ENCODE measurements around the gene PPP1R16B.
A peak's percentile ranks its signal among the peaks of the same experiment; 100 is the strongest.

The PPP1R16B gene

GRCh38 chr20:38827770-38828281 is 22.3 kb downstream of the PPP1R16B start:
- DNase-seq (ENCODE audit: low spot score) = no peak

GRCh38 chr20:38828514-38829295 is 23.2 kb downstream of the PPP1R16B start:
- DNase-seq (ENCODE audit: low spot score) = no peak

- DNase-seq (ENCODE audit: low spot score) = no peak
Observed at GRCh38 chr20:38829296-38829875, 23.9 kb downstream of the PPP1R16B start.

- no peak for DNase-seq (ENCODE audit: low spot score)
Observed at GRCh38 chr20:38830356-38830755, 24.9 kb downstream of the PPP1R16B start.

- no peak for DNase-seq (ENCODE audit: low spot score)
Observed at GRCh38 chr20:38831049-38831691, 25.7 kb downstream of the PPP1R16B start.

GRCh38 chr20:38831995-38832620 is 26.6 kb downstream of the PPP1R16B start:
- DNase-seq (ENCODE audit: low spot score) = no peak

- no peak for DNase-seq (ENCODE audit: low spot score)
Observed at GRCh38 chr20:38833154-38833856, 27.8 kb downstream of the PPP1R16B start.

GRCh38 chr20:38833857-38834164 is 28.3 kb downstream of the PPP1R16B start:
- peak; percentile 32 for DNase-seq (ENCODE audit: low spot score)

GRCh38 chr20:38834868-38835267 is 29.4 kb downstream of the PPP1R16B start:
- DNase-seq (ENCODE audit: low spot score) = no peak

GRCh38 chr20:38835792-38836191 is 30.3 kb downstream of the PPP1R16B start:
- no peak for DNase-seq (ENCODE audit: low spot score)

- DNase-seq (ENCODE audit: low spot score) = no peak
Observed at GRCh38 chr20:38836991-38837390, 31.5 kb downstream of the PPP1R16B start.

- no peak for DNase-seq (ENCODE audit: low spot score)
Observed at GRCh38 chr20:38838326-38838725, 32.8 kb downstream of the PPP1R16B start.

GRCh38 chr20:38839563-38839962 is 34.1 kb downstream of the PPP1R16B start:
- DNase-seq (ENCODE audit: low spot score) = no peak

- peak; percentile 42 for DNase-seq (ENCODE audit: low spot score)
Observed at GRCh38 chr20:38840053-38840893, 34.8 kb downstream of the PPP1R16B start.

- peak; percentile 58 for DNase-seq (ENCODE audit: low spot score)
Observed at GRCh38 chr20:38840894-38841470, 35.5 kb downstream of the PPP1R16B start.

- DNase-seq (ENCODE audit: low spot score) = no peak
Observed at GRCh38 chr20:38841570-38841969, 36.1 kb downstream of the PPP1R16B start.

- DNase-seq (ENCODE audit: low spot score) = peak; percentile 74
Observed at GRCh38 chr20:38842026-38842425, 36.5 kb downstream of the PPP1R16B start.

GRCh38 chr20:38842558-38842981 is 37.1 kb downstream of the PPP1R16B start:
- peak; percentile 54 for DNase-seq (ENCODE audit: low spot score)

- peak; percentile 52 for DNase-seq (ENCODE audit: low spot score)
Observed at GRCh38 chr20:38843346-38843745, 37.8 kb downstream of the PPP1R16B start.

- peak; percentile 37 for DNase-seq (ENCODE audit: low spot score)
Observed at GRCh38 chr20:38844963-38845362, 39.5 kb downstream of the PPP1R16B start.

GRCh38 chr20:38847840-38848239 is 42.3 kb downstream of the PPP1R16B start:
- no peak for DNase-seq (ENCODE audit: low spot score)
